Measurements from ENCODE around the gene LGALSL. TPM values are rescaled to one million over a fixed set of nuclear protein-coding genes. Genes with fewer than 3 reads are reported as not detected.
A peak's percentile ranks its signal among the peaks of the same experiment; 100 is the strongest.

The LGALSL gene
- total RNA-seq (under 1 TPM; 0.73 to 0.93 TPM), polyA plus RNA-seq (1 to 10 TPM in 1 of 3 donors, under 1 TPM in 2; 0.32 to 1.4 (median 0.32) TPM), total RNA-seq (0 to 2.6 (median 1.9) reads per million in 6 experiments)

GRCh38 chr2:64453770-64454385, at the start of gene LGALSL:
Gene LGALSL (plus strand): TSS chr2:64454162. CDS start chr2:64454546, 384 bp downstream.
- Mint-ChIP-seq H3K4me3 (peak within 1 kb of the TSS; percentile 80 to 94 (median 90)), H3K27me3 (peaks cover 0 to 5% (median 2%) of the 10 kb centered on the region in 5 donors), H3K4me1 (peaks cover 0 to 8% (median 4%) of the 10 kb centered on the region in 4 donors), H3K27ac (peak within 1 kb of the TSS in 9 of 10 donors; percentile 18 to 89 (median 72)), H3K36me3 (no peaks in the 10 kb centered on the region), H3K9me3 (no peaks in the 10 kb centered on the region)
- ATAC-seq (peak; percentile 72 to 73), DNase-seq (peak in 7 of 10 donors; percentile 2 to 75 (median 12))
- POLR2A ChIA-PET: no interaction called here

DNA sequence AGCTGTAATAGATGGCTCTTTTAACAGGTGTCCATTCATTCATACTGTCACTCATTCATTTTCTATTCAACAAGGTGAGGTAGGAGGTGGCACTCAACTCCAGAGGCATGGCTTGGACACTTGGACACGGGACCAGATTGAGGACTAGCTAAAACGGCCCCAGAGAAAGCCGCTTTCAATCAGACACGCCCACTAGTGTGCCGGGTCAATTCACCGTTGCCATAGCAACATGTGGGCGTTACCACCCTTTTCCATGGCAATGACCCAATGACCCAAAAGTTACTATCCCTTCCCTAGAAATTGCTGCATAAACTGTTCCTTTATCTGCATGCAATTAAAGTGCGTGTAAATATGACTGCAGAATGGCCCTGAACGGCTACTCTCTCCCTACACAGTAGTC, 49.2 kb upstream of the LGALSL start:
- peaks cover 0 to 4% (median 0%) of the 10 kb centered on the region in 5 donors for H3K27me3 Mint-ChIP-seq
- H3K4me3 Mint-ChIP-seq: no peak overlapping the region
- no peaks in the 10 kb centered on the region for H3K36me3 Mint-ChIP-seq
- POLR2A ChIA-PET: no interaction called here
- H3K4me1 Mint-ChIP-seq: peaks cover 0 to 6% (median 3%) of the 10 kb centered on the region in 4 donors
- DNase-seq (no peak), ATAC-seq (no peak)
- no peak overlapping the region for H3K27ac Mint-ChIP-seq
- H3K9me3 Mint-ChIP-seq: no peaks in the 10 kb centered on the region

DNA sequence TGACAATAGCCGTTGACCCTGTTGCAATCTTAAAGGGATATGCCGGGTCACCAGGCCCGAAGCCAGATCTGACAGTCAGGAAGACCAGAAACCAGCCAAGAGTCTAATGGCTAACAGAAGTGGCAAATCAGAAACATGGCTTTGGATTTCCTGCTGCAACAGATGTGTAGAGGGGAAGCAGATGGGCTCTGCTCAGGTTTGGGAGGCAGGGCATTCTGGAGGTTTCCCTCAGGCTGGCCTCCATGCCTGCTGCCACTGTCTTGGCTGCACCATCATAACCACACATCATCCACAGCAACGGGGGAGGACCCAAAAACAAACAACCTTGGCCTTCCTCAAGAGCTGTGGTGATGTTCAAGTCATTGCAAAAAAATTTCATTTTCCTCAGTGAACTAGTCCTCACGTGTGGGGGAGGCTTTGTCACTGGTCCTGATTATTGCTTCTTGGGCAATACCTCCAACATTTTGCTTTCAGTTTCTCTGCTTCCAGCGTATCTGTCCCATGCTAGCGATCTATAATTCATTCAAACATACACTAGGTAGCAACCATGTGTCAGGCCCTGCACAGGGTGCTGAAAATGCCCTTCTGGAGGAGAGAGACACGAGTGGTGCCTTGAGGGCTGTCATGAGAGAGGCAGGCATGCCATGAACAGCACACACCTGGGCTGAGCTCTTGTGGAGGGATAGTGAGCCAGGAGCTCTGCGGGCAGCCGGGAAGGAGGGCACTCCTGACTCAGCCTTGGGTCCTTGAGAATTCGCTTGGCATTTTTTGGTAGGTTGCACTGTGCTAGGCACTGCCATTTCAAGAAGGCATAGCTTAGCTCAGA, 48.2 kb upstream of the LGALSL start:
- POLR2A ChIA-PET: no interaction called here
- Mint-ChIP-seq H3K9me3 (no peaks in the 10 kb centered on the region), H3K27ac (no peak overlapping the region), H3K36me3 (no peaks in the 10 kb centered on the region), H3K4me1 (peaks cover 0 to 6% (median 3%) of the 10 kb centered on the region in 4 donors), H3K27me3 (peaks cover 0 to 4% (median 0%) of the 10 kb centered on the region in 5 donors), H3K4me3 (no peak overlapping the region)
- DNase-seq (no peak), ATAC-seq (no peak)

- peaks cover 0 to 4% (median 0%) of the 10 kb centered on the region in 5 donors for H3K27me3 Mint-ChIP-seq
- ATAC-seq: no peak
- DNase-seq: no peak
- H3K4me3 Mint-ChIP-seq: no peak overlapping the region
- no peak overlapping the region for H3K27ac Mint-ChIP-seq
- H3K4me1 Mint-ChIP-seq: peaks cover 0 to 6% (median 3%) of the 10 kb centered on the region in 4 donors
- H3K9me3 Mint-ChIP-seq: no peaks in the 10 kb centered on the region
- no peaks in the 10 kb centered on the region for H3K36me3 Mint-ChIP-seq
- POLR2A ChIA-PET: no interaction called here
These were observed 47.6 kb upstream of the LGALSL start for GRCh38 chr2:64406407-64406774.

GRCh38 chr2:64408031-64408430, 45.9 kb upstream of the LGALSL start:
- no peak for DNase-seq
- H3K4me3 Mint-ChIP-seq: no peak overlapping the region
- no peaks in the 10 kb centered on the region for H3K36me3 Mint-ChIP-seq
- ATAC-seq: no peak
- H3K27me3 Mint-ChIP-seq: peaks cover 0 to 4% (median 0%) of the 10 kb centered on the region in 5 donors
- no peak overlapping the region for H3K27ac Mint-ChIP-seq
- H3K4me1 Mint-ChIP-seq: peaks cover 0 to 6% (median 3%) of the 10 kb centered on the region in 4 donors
- POLR2A ChIA-PET: no interaction called here
- H3K9me3 Mint-ChIP-seq: no peaks in the 10 kb centered on the region

GRCh38 chr2:64410671-64411070, 43.3 kb upstream of the LGALSL start:
- H3K9me3 Mint-ChIP-seq: no peaks in the 10 kb centered on the region
- no peak for ATAC-seq
- POLR2A ChIA-PET: no interaction called here

DNA sequence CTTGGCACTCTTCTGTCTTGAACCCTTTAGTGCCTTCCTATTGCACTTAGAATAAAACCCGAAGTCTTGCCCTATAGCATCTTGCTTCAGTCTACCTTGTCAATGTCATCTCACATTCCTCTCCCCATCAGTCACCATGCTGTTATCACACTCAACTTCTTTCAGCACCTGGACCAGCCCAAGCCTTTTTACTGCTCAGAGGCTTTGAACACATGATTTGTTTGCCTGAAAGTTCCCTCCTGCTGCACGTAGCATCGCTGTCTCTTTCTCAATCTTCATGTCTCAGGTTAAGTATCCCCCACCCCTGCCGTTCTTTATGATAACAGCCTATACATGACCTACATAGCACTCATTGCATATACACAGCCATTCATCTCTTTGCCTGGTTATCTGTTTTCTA, 41.3 kb upstream of the LGALSL start:
- Mint-ChIP-seq H3K9me3 (no peaks in the 10 kb centered on the region), H3K27me3 (no peaks in the 10 kb centered on the region), H3K4me3 (no peak overlapping the region), H3K27ac (no peak overlapping the region), H3K36me3 (no peaks in the 10 kb centered on the region), H3K4me1 (no peaks in the 10 kb centered on the region)
- DNase-seq (no peak), ATAC-seq (no peak)
- POLR2A ChIA-PET: no interaction called here

More at GRCh38 chr2:64410671-64411070, 43.3 kb upstream of the LGALSL start:
- no peak for DNase-seq
- H3K27me3 Mint-ChIP-seq: peaks cover 0 to 4% (median 0%) of the 10 kb centered on the region in 5 donors
- no peak overlapping the region for H3K4me3 Mint-ChIP-seq
- H3K4me1 Mint-ChIP-seq: no peaks in the 10 kb centered on the region
- no peak overlapping the region for H3K27ac Mint-ChIP-seq
- H3K36me3 Mint-ChIP-seq: no peaks in the 10 kb centered on the region

GRCh38 chr2:64414736-64415435, 39.1 kb upstream of the LGALSL start:
- no peaks in the 10 kb centered on the region for H3K9me3 Mint-ChIP-seq
- H3K36me3 Mint-ChIP-seq: no peaks in the 10 kb centered on the region
- no peak for ATAC-seq

DNA sequence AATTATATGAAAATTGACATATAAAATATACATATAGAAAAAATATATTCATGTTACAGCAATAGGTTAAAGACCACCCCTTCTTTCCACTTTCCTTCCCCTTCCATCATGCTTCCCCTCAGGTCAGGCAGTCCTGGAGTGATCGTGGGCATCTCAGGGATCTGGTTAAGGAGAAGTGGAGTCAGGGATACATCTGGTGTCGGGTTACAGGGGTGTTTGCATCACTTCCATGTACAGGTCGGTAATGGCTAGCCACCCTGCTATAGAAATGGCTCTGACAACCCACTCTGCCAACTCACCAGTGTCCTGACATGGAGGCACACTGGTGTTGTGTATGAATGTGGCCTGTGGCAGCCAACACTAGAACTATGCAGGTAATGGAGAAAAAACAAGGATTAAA, 36.3 kb upstream of the LGALSL start:
- no peaks in the 10 kb centered on the region for H3K36me3 Mint-ChIP-seq
- H3K27me3 Mint-ChIP-seq: no peaks in the 10 kb centered on the region
- H3K9me3 Mint-ChIP-seq: no peaks in the 10 kb centered on the region
- H3K27ac Mint-ChIP-seq: no peak overlapping the region
- H3K4me1 Mint-ChIP-seq: no peaks in the 10 kb centered on the region
- DNase-seq (no peak), ATAC-seq (no peak)
- no peak overlapping the region for H3K4me3 Mint-ChIP-seq
- POLR2A ChIA-PET: no interaction called here

More at GRCh38 chr2:64414736-64415435, 39.1 kb upstream of the LGALSL start:
- POLR2A ChIA-PET: no interaction called here
- no peak overlapping the region for H3K4me3 Mint-ChIP-seq
- no peaks in the 10 kb centered on the region for H3K4me1 Mint-ChIP-seq
- no peak overlapping the region for H3K27ac Mint-ChIP-seq
- no peaks in the 10 kb centered on the region for H3K27me3 Mint-ChIP-seq
- no peak for DNase-seq

DNA sequence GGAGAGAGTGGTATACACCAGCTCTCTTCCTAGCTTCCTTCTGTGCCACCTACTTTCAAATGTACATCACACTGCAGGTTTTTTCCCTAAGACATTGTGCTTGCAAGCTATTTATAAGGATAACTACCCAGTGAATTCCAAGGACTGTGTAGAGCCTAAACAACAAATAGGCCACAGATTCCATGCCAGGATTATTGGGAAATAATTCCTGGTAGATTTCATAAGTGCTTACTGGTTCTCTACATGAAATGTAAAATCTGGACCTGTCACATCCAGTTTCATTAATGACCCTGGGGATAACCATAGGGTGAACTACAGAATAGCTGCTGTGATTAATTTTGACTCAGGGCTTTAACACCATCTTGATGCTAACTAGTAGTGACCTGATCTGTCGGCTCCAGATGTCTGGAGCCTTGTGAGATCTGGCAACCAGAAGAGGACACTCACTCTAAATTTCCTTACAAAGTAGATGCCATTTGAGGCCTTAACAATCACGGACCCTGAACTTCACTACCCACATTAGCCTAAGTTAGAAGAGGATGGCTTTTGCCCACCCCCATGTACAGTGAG, 34.3 kb upstream of the LGALSL start:
- H3K27me3 Mint-ChIP-seq: no peaks in the 10 kb centered on the region
- no peak overlapping the region for H3K4me3 Mint-ChIP-seq
- no peak overlapping the region for H3K27ac Mint-ChIP-seq
- POLR2A ChIA-PET: interaction anchor here (0.6 kb wide), 1 partner anchor 123 kb away, joined by 3 read pairs; no protein-coding TSS in a partner anchor
- DNase-seq: no peak
- H3K9me3 Mint-ChIP-seq: no peaks in the 10 kb centered on the region
- ATAC-seq: no peak
- no peaks in the 10 kb centered on the region for H3K4me1 Mint-ChIP-seq
- H3K36me3 Mint-ChIP-seq: no peaks in the 10 kb centered on the region

DNA sequence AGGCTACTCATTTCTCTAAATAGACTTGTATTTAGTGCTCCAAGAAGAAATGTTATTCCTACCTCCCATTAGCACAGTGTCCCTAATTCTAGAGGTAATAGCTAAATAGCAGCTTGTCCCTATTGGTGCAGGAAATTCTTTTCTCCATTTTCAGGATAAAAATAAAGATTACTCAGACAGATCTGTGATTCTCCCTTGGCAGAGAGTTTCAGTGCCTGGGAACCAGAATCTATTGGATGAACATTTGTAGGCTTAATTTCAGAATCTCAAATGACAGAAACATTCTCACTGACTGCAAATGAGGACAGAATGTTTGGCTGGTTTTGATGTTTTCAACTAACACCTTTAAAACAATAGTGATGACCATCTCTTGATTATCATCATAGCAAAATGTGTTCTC, 33.3 kb upstream of the LGALSL start:
- no peaks in the 10 kb centered on the region for H3K36me3 Mint-ChIP-seq
- ATAC-seq (no peak), DNase-seq (no peak)
- H3K27me3 Mint-ChIP-seq: no peaks in the 10 kb centered on the region
- no peak overlapping the region for H3K27ac Mint-ChIP-seq
- no peaks in the 10 kb centered on the region for H3K4me1 Mint-ChIP-seq
- no peaks in the 10 kb centered on the region for H3K9me3 Mint-ChIP-seq
- POLR2A ChIA-PET: no interaction called here
- no peak overlapping the region for H3K4me3 Mint-ChIP-seq

DNA sequence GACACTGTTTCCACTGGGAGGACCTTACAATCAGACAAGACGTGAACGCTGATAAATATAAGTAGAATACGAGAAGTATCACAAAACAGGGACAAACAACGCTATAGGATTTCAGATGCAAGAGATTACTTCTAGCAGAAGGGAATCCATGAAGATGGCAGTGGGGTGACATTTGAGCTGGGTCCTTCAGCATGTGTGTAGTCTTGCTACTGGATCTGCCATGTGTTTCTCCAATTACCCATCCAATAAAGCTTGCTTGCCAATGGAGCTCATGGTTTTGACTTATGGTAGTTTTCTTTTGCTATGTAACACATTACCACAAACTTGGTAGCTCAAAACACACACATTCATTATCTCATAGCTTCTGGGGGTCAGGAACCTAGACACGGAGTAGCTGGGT, 32.8 kb upstream of the LGALSL start:
- H3K9me3 Mint-ChIP-seq: no peaks in the 10 kb centered on the region
- H3K4me1 Mint-ChIP-seq: no peaks in the 10 kb centered on the region
- no peaks in the 10 kb centered on the region for H3K36me3 Mint-ChIP-seq
- no peak overlapping the region for H3K27ac Mint-ChIP-seq
- no peak overlapping the region for H3K4me3 Mint-ChIP-seq
- no peak for DNase-seq
- ATAC-seq: no peak
- POLR2A ChIA-PET: no interaction called here
- no peaks in the 10 kb centered on the region for H3K27me3 Mint-ChIP-seq

GRCh38 chr2:64422466-64422865, 31.5 kb upstream of the LGALSL start:
- Mint-ChIP-seq H3K27ac (no peak overlapping the region), H3K27me3 (no peaks in the 10 kb centered on the region), H3K9me3 (no peaks in the 10 kb centered on the region), H3K4me3 (no peak overlapping the region), H3K36me3 (no peaks in the 10 kb centered on the region), H3K4me1 (no peaks in the 10 kb centered on the region)
- DNase-seq (no peak), ATAC-seq (no peak)
- POLR2A ChIA-PET: no interaction called here

Measured in naive thymus-derived CD8-positive, alpha-beta T cell (primary cell).